HT1080 (cell line): Measurements from ENCODE around the gene ZNF286A. TPM values are rescaled to one million over a fixed set of nuclear protein-coding genes. Genes with fewer than 3 reads are reported as not detected.
"Not testable (repeated sequence)": the region's sequence is repeated elsewhere in the genome, so short reads cannot be mapped to it uniquely, and the experiment has no call there.

Experiments
- DNase-seq: peaks from one replicate; pipeline ENCODE4 v3.0.0-alpha.2; 2015; ENCODE audit warnings: low read depth
- small RNA-seq: library from RNA; depleted of rRNA; stranded (forward); fragments of <200 nt; gene quantifications from one replicate; pipeline ENCODE3, GENCODE V24; 2014
- total RNA-seq: library from RNA; depleted of rRNA; stranded (reverse); fragments of >200 nt; shearing (Covaris generic); gene quantifications from 2 replicates; pipeline ENCODE4 v1.2.3, GENCODE V29; 2014; rRNA removed

Gene ZNF286A
- total RNA-seq, 1 experiment from 2014 or later = 25.1 TPM

DNA sequence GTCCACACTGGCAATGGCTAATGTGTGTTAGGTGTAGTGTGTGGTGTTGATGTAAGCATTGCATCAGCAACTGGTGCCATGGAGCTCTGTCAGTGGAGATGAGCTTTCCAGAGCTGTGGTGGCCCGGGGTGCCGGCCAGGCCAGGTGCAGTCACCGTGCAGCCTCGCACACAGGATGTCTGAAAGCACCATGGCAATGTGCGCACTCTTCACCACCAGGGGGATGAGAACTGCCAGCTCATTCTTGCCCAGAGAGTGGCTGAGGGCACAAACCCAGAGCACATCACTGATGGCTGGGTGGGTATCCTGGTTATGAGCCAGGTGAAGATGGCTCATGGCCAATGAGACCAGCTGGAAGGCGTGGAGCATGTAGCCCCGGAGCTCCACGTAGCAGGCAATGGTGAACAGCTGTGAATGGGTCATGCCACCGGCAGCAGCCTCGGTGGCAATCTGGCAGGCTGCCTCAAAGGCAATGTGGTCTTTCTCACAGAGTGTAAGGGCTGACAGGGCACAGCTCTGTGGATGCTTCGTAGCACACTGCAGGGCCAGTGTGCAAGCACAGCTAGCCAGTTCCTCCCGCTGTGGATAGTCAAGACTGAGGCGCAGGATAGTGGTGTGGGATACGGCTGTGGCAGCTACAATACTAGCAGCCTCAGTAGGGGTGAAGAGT, 69.4 kb downstream of the ZNF286A start:
- not testable (repeated sequence) for DNase-seq

Small RNAs within 50 kb of the gene (small RNA-seq; reads per million reads assigned to genes)
- gene ZNF29P = not detected

Other genes with a start within 250 kb of the ZNF286A start
- 0.53 TPM in 1 of 2 replicates, not detected in the other for gene CDRT4, start 232.1 kb upstream of the ZNF286A start, total RNA-seq
- 4.8 and 5.9 TPM in 2 replicates for gene TVP23C, start 136.3 kb upstream of the ZNF286A start, total RNA-seq
- 0.43 and 0.47 TPM in 2 replicates for gene FBXW10B, start 80.0 kb upstream of the ZNF286A start, total RNA-seq
- 37.4 and 45.9 TPM in 2 replicates for gene TRIM16, start 15.4 kb upstream of the ZNF286A start, total RNA-seq
- gene TBC1D26, start 32.5 kb downstream of the ZNF286A start, total RNA-seq = not detected in 2 replicates
- gene ADORA2B, start 245.4 kb downstream of the ZNF286A start, total RNA-seq = 2.8 and 3.2 TPM in 2 replicates